HCT116 (cell line): Measurements from ENCODE around the gene CARD18.

Experiments
- ATF3 ChIP-seq: IDR thresholded peaks from 2 replicates; pipeline ENCODE4 v1.6.1; 2012
- CTCF ChIP-seq, 3 experiments: fragments of 200-600 bp in 1 of 3; sonication (generic) in 1 of 3; IDR thresholded peaks in 2 of 3; conservative IDR thresholded peaks in 1 of 3; 2 replicates each; pipeline ENCODE4 v1.5.1; 2012 to 2017; ENCODE audit warnings: low read depth in 2 of 3, low read length in 2 of 3, antibody characterized with exemption in 1 of 3, borderline replicate concordance in 1 of 3, control low read depth in 1 of 3, mild to moderate bottlenecking in 1 of 3, mixed read lengths in 1 of 3, mixed run types in 1 of 3, moderate library complexity in 1 of 3; ENCODE audit not compliant: insufficient read depth in 1 of 3
- ELF1 ChIP-seq: IDR thresholded peaks from 2 replicates; pipeline ENCODE4 v1.6.1; 2012; ENCODE audit warnings: low read depth, borderline replicate concordance
- EZH2 ChIP-seq: fragments of 200-600 bp; sonication (generic); IDR thresholded peaks from 2 replicates; pipeline ENCODE4 v1.6.1; 2017; ENCODE audit warnings: antibody characterized with exemption, mixed run types
- POLR2A ChIP-seq: IDR thresholded peaks from 2 replicates; pipeline ENCODE4 v1.7.0; 2011; ENCODE audit warnings: borderline replicate concordance; ENCODE audit not compliant: insufficient read depth, insufficient read length; ENCODE audit errors: extremely low read depth
- POLR2AphosphoS5 ChIP-seq: IDR thresholded peaks from 2 replicates; pipeline ENCODE4 v1.6.1; 2011; ENCODE audit warnings: mild to moderate bottlenecking, low read depth, low read length, moderate library complexity
- RAD21 ChIP-seq: IDR thresholded peaks from 2 replicates; pipeline ENCODE4 v1.6.1; 2012; ENCODE audit warnings: low read depth, mild to moderate bottlenecking
- REST ChIP-seq: IDR thresholded peaks from 2 replicates; pipeline ENCODE4 v1.6.1; 2012; ENCODE audit warnings: low read depth
- SP1 ChIP-seq: IDR thresholded peaks from 2 replicates; pipeline ENCODE4 v1.6.1; 2012; ENCODE audit warnings: low read depth
- SRF ChIP-seq: IDR thresholded peaks from 2 replicates; pipeline ENCODE4 v1.6.1; 2012; ENCODE audit warnings: low read depth
- YY1 ChIP-seq: IDR thresholded peaks from 2 replicates; pipeline ENCODE4 v1.6.1; 2011; ENCODE audit warnings: low read length, low read depth, moderate library complexity, mild to moderate bottlenecking; ENCODE audit not compliant: insufficient replicate concordance; ENCODE audit errors: extremely low read depth

GRCh38 chr11:105181521-105181920 is 42.0 kb upstream of the CARD18 start:
- TF ChIP-seq ELF1 (no peak), YY1 (no peak), POLR2AphosphoS5 (no peak), REST (no peak), SP1 (no peak), CTCF (IDR thresholded peaks at IDR 0.05 in 2 of 3, conservative IDR thresholded peaks at IDR 0.05 in 1 of 3; ENCODE audit: borderline replicate concordance in 1 of 3, insufficient read depth in 1 of 3, low read depth in 2 of 3, low read length in 2 of 3) (no peak), RAD21 (no peak), POLR2A (no peak), ATF3 (no peak), EZH2 (no peak), SRF (no peak)
